Erythroblast (primary cell): ENCODE measurements around the gene RBM23.

Experiments used
- DNase-seq, 2 experiments: peaks; one replicate each; lab custom pipeline; 2025; lab: John Stamatoyannopoulos, UW
- GATA1 ChIP-seq: IDR thresholded peaks from 2 replicates; pipeline ENCODE4 v1.6.1; 2011; ENCODE audit warnings: low read depth, mild to moderate bottlenecking, control low read depth, low read length, moderate library complexity
- POLR2A ChIP-seq: IDR thresholded peaks from 2 replicates; pipeline ENCODE4 v1.6.1; 2011; ENCODE audit warnings: mild to moderate bottlenecking, low read length

The RBM23 gene

GRCh38 chr14:22844221-22845102, 74.5 kb downstream of the RBM23 start:
- TF ChIP-seq POLR2A = no peak
- TF ChIP-seq GATA1 = no peak
- no peak for DNase-seq
